Astrocyte (in vitro differentiated cells and primary cell): ENCODE measurements around the gene SPOCK1.

Experiments
- EZH2 ChIP-seq: IDR thresholded peaks from 2 replicates; pipeline ENCODE4 v1.6.1; 2012; ENCODE audit warnings: mild to moderate bottlenecking, low read length, inconsistent platforms; ENCODE audit not compliant: insufficient read depth
- TF ChIP-seq, protein P1 (sequence below): IDR thresholded peaks from 2 replicates; pipeline ENCODE4 v1.5.1; 2011; ENCODE audit warnings: low read depth, mild to moderate bottlenecking, inconsistent platforms, low read length, moderate library complexity; ENCODE audit not compliant: insufficient read depth

- TF ChIP-seq, protein P1, sequence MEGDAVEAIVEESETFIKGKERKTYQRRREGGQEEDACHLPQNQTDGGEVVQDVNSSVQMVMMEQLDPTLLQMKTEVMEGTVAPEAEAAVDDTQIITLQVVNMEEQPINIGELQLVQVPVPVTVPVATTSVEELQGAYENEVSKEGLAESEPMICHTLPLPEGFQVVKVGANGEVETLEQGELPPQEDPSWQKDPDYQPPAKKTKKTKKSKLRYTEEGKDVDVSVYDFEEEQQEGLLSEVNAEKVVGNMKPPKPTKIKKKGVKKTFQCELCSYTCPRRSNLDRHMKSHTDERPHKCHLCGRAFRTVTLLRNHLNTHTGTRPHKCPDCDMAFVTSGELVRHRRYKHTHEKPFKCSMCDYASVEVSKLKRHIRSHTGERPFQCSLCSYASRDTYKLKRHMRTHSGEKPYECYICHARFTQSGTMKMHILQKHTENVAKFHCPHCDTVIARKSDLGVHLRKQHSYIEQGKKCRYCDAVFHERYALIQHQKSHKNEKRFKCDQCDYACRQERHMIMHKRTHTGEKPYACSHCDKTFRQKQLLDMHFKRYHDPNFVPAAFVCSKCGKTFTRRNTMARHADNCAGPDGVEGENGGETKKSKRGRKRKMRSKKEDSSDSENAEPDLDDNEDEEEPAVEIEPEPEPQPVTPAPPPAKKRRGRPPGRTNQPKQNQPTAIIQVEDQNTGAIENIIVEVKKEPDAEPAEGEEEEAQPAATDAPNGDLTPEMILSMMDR = no peak
- TF ChIP-seq EZH2 = no peak
Observed at GRCh38 chr5:137214446-137215189, 284.5 kb downstream of the SPOCK1 start.
